Measurements from ENCODE around the gene ERI3. TPM values are rescaled to one million over a fixed set of nuclear protein-coding genes. Genes with fewer than 3 reads are reported as not detected.

ERI3 gene
- total and polyA plus RNA-seq, 2 of the 4 experiments (the other 2 are of a cell fraction), result 56.6 to 70.9 TPM

GRCh38 chr1:44251486-44251885 is 103.6 kb downstream of the ERI3 start:
- no peak overlapping the region for H3K4me3 ChIP-seq (ENCODE audit: insufficient read depth, low read depth, low read length)
- H3K79me1 ChIP-seq (ENCODE audit: low read depth in 1 of 2, low read length in 2 of 2), result no peaks in the 10 kb centered on the region; a peak in 1 of 4 replicates
- no peaks in the 10 kb centered on the region; the same call in none of the 2 replicates for H4K20me1 ChIP-seq (ENCODE audit: insufficient read depth, low read length)
- WGBS, 2 experiments (ENCODE audit: extremely low coverage in 2 of 2, insufficient read length in 1 of 2), result 100% methylated on average over 1 of the region's 1 CpG; no CpG with 5 or more reads in 1 of the 2 experiments
- DNase-seq (no peak), ATAC-seq (ENCODE audit: low read depth) (no peak)
- dilution Hi-C loops (cut with HindIII; ENCODE audit: low sequenced_read_pairs, unreplicated experiment) (no loop called here), intact Hi-C loops (cut with micrococcal nuclease) (no loop called here), in situ Hi-C loops (cut with MboI; ENCODE audit: low sequenced_read_pairs) (no loop called here)
- ChIA-PET CTCF (no interaction called here), POLR2A (ENCODE audit: unreplicated experiment) (no interaction called here)
- no peak overlapping the region for H3K4me2 ChIP-seq (ENCODE audit: low read depth, low read length)
- no peaks in the 10 kb centered on the region for H3K27me3 ChIP-seq (ENCODE audit: control insufficient read depth, insufficient read depth, low read length)
- H3K9ac ChIP-seq (ENCODE audit: low read depth, low read length), result no peak overlapping the region
- TF ChIP-seq NFE2L2 (IDR thresholded peaks at IDR 0.05; ENCODE audit: low read depth, low read length) (no peak), MAZ (IDR thresholded peaks at IDR 0.05; ENCODE audit: borderline replicate concordance, low read depth, low read length) (no peak), SMC3 (IDR thresholded peaks at IDR 0.05; ENCODE audit: low read depth, low read length) (no peak), BHLHE40 (IDR thresholded peaks at IDR 0.05; ENCODE audit: low read depth, low read length) (no peak), MAFK (IDR thresholded peaks at IDR 0.05; ENCODE audit: low read depth, low read length) (no peak), FOS (IDR thresholded peaks at IDR 0.05; ENCODE audit: low read depth, low read length) (no peak), CEBPB (IDR thresholded peaks at IDR 0.05; ENCODE audit: low read depth, low read length) (no peak), RCOR1 (IDR thresholded peaks at IDR 0.05; ENCODE audit: insufficient replicate concordance, low read length) (no peak), CHD1 (IDR thresholded peaks at IDR 0.05; ENCODE audit: low read depth, low read length) (no peak), MXI1 (IDR thresholded peaks at IDR 0.05; ENCODE audit: borderline replicate concordance, low read depth, low read length) (no peak), RFX5 (IDR thresholded peaks at IDR 0.05; ENCODE audit: low read depth, low read length) (no peak), RAD21 (IDR thresholded peaks at IDR 0.05; ENCODE audit: low read length) (no peak)
- TF ChIP-seq, protein P1, sequence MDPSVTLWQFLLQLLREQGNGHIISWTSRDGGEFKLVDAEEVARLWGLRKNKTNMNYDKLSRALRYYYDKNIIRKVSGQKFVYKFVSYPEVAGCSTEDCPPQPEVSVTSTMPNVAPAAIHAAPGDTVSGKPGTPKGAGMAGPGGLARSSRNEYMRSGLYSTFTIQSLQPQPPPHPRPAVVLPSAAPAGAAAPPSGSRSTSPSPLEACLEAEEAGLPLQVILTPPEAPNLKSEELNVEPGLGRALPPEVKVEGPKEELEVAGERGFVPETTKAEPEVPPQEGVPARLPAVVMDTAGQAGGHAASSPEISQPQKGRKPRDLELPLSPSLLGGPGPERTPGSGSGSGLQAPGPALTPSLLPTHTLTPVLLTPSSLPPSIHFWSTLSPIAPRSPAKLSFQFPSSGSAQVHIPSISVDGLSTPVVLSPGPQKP (IDR thresholded peaks at IDR 0.05; ENCODE audit: borderline replicate concordance, low read depth, low read length), result no peak
- TF ChIP-seq, protein P2, sequence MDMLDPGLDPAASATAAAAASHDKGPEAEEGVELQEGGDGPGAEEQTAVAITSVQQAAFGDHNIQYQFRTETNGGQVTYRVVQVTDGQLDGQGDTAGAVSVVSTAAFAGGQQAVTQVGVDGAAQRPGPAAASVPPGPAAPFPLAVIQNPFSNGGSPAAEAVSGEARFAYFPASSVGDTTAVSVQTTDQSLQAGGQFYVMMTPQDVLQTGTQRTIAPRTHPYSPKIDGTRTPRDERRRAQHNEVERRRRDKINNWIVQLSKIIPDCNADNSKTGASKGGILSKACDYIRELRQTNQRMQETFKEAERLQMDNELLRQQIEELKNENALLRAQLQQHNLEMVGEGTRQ (IDR thresholded peaks at IDR 0.05; ENCODE audit: low read depth, low read length), result no peak
- TF ChIP-seq, protein P3, sequence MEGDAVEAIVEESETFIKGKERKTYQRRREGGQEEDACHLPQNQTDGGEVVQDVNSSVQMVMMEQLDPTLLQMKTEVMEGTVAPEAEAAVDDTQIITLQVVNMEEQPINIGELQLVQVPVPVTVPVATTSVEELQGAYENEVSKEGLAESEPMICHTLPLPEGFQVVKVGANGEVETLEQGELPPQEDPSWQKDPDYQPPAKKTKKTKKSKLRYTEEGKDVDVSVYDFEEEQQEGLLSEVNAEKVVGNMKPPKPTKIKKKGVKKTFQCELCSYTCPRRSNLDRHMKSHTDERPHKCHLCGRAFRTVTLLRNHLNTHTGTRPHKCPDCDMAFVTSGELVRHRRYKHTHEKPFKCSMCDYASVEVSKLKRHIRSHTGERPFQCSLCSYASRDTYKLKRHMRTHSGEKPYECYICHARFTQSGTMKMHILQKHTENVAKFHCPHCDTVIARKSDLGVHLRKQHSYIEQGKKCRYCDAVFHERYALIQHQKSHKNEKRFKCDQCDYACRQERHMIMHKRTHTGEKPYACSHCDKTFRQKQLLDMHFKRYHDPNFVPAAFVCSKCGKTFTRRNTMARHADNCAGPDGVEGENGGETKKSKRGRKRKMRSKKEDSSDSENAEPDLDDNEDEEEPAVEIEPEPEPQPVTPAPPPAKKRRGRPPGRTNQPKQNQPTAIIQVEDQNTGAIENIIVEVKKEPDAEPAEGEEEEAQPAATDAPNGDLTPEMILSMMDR (conservative IDR thresholded peaks at IDR 0.05; ENCODE audit: low read depth, low read length), result no peak
- no peak overlapping the region for H2AK9ac ChIP-seq (replicated peaks; ENCODE audit: low read depth, low read length, poor library complexity)
- no peak overlapping the region for H3K14ac ChIP-seq (replicated peaks; ENCODE audit: low read depth, low read length)
- no peak overlapping the region for H2AK5ac ChIP-seq (ENCODE audit: low read depth, low read length)
- H2AFZ ChIP-seq (replicated peaks; ENCODE audit: low read length, poor library complexity), result no peak overlapping the region
- H3K4me1 ChIP-seq (ENCODE audit: control insufficient read depth, insufficient read depth, low read length), result no peaks in the 10 kb centered on the region
- no peak overlapping the region for H2BK20ac ChIP-seq (ENCODE audit: low read depth, low read length)
- H4K8ac ChIP-seq (ENCODE audit: low read depth in 2 of 2, low read length in 2 of 2), result no peak overlapping the region
- no peak overlapping the region for H3K23ac ChIP-seq (ENCODE audit: low read depth, low read length)
- no peak overlapping the region for H4K91ac ChIP-seq (ENCODE audit: insufficient read depth, low read depth, low read length)
- no TSS peak for BruUV-seq (replicated peaks)
- no peak overlapping the region for H2BK15ac ChIP-seq (ENCODE audit: low read depth, low read length)
- H4K5ac ChIP-seq (ENCODE audit: low read depth, low read length), result no peak overlapping the region
- H3K36me3 ChIP-seq (ENCODE audit: control insufficient read depth, insufficient read depth, low read length), result peaks cover 6% of the 10 kb centered on the region
- H3K27ac ChIP-seq (ENCODE audit: insufficient read depth, low read length), result no peak overlapping the region
- no peak overlapping the region for H2BK5ac ChIP-seq (ENCODE audit: low read depth, low read length, poor library complexity, severe bottlenecking)
- no peak overlapping the region for H3K56ac ChIP-seq (ENCODE audit: extremely low read depth, insufficient read depth, low read length)
- no peak overlapping the region for H2BK120ac ChIP-seq (ENCODE audit: low read depth, low read length)
- no peak overlapping the region for H3K4ac ChIP-seq (ENCODE audit: low read depth, low read length)
- H3K18ac ChIP-seq (ENCODE audit: low read depth, low read length), result no peak overlapping the region
- H3K9me1 ChIP-seq (ENCODE audit: insufficient read depth, low read length), result peaks cover 3% of the 10 kb centered on the region; the same call in 1 of the 2 replicates
- H3K9me3 ChIP-seq (ENCODE audit: control insufficient read depth, insufficient read depth, low read length), result no peaks in the 10 kb centered on the region

Data from IMR-90 (cell line).